Esophagus squamous epithelium (tissue), 5 donors: Measurements from ENCODE around the gene C17orf78. TPM values are rescaled to one million over a fixed set of nuclear protein-coding genes. Genes with fewer than 3 reads are reported as not detected.

Experiments
- DNase-seq: peaks from one replicate; lab custom pipeline; 2025; lab: John Stamatoyannopoulos, UW
- H3K27ac ChIP-seq, 4 donors: fragments of 200-600 bp; sonication (generic); one replicate each; pipeline ENCODE4 v1.5.1; 2016 to 2019; ENCODE audit warnings: mild to moderate bottlenecking in 1 of 4
- H3K27me3 ChIP-seq, 4 donors: fragments of 200-600 bp; sonication (generic); 1 replicate in 3 of 4; 2 replicates in 1 of 4; pipeline versions ENCODE4 v1.5.1 to v1.6.0; 2017 to 2021; ENCODE audit warnings: antibody characterized with exemption in 1 of 4
- H3K36me3 ChIP-seq, 3 donors: fragments of 200-600 bp; sonication (generic); one replicate each; pipeline ENCODE4 v1.5.1; 2016 to 2019
- H3K4me1 ChIP-seq, 3 donors: fragments of 200-600 bp; sonication (generic); one replicate each; pipeline ENCODE4 v1.5.1; 2017 to 2019
- H3K4me3 ChIP-seq, 4 donors: fragments of 200-600 bp; sonication (generic); 1 replicate in 3 of 4; 2 replicates in 1 of 4; pipeline ENCODE4 v1.5.1; 2016 to 2019; ENCODE audit warnings: mild to moderate bottlenecking in 2 of 4, moderate library complexity in 1 of 4
- H3K9me3 ChIP-seq, 3 donors: fragments of 200-600 bp; sonication (generic); one replicate each; pipeline ENCODE4 v1.5.1; 2016 to 2019
- POLR2A ChIP-seq, 4 donors: fragments of 450-650 bp; IDR thresholded peaks; one replicate each; pipeline ENCODE4 v1.6.1; 2017; ENCODE audit warnings: antibody characterized with exemption in 4 of 4, mild to moderate bottlenecking in 4 of 4, moderate library complexity in 3 of 4
- WGBS, 2 donors: methylation state at CpG; one replicate each; pipeline ENCODE4 v1.1.5; 2018; 5-methylcytosine and 5-hydroxymethylcytosine counted together
- intact Hi-C: fragments of 100-400 bp; cut with DNase I; formaldehyde crosslinking; loops from one replicate; pipeline ENCODE4 v1.15.0; 2022
- total RNA-seq, 4 donors: library from RNA; depleted of rRNA; stranded (reverse); fragments of >200 nt; gene quantifications; one replicate each; pipeline ENCODE4 v1.1.0, GENCODE V29; 2016
- TF ChIP-seq, protein P1 (sequence below), 6 experiments: fragments of 450-650 bp in 4 of 6; fragments of 200-600 bp in 2 of 6; sonication (generic) in 2 of 6; IDR thresholded peaks; one replicate each; pipeline ENCODE4 v1.5.1; 2016 to 2019; ENCODE audit warnings: antibody characterized with exemption in 6 of 6, mild to moderate bottlenecking in 4 of 6, moderate library complexity in 4 of 6
- donor health status: DM: yes; HTN: yes; CAD: no.

The C17orf78 gene
- not detected for total RNA-seq

DNA sequence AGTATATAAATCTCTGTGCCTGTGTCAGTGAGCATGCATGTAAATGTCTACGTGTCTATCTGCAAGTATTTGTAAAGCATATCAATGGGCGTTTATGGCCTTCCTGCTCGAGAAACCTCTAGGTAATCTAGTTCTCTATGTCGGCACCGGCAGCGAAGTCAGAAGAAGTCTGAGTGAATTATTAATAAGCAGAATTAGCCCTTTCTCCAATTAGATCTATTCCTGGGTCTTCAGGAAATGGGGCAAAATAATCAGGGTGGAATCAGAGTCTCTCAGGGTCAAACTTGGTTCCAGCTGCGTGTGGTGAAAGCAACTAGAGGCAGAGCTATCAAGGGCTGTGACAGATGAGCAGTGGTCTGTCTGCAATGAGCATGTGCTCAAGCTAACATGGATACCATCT lies at the start of gene C17orf78:
Gene C17orf78 (plus strand): TSS at position 280 of the 400 bp plus-strand sequence. CDS start 108 bp downstream, at position 388.
- no peak for DNase-seq
- Histone ChIP-seq H3K4me3 (no peak within 1 kb of the TSS), H3K36me3 (no peaks in the 10 kb centered on the region), H3K27ac (no peak within 1 kb of the TSS), H3K27me3 (no peaks in the 10 kb centered on the region), H3K9me3 (no peaks in the 10 kb centered on the region), H3K4me1 (peaks cover 0 to 5% (median 0%) of the 10 kb centered on the region in 3 donors)
- 90 to 99% methylated on average over 7 of the region's 7 CpGs for WGBS, 2 donors
- intact Hi-C loops = no loop called here
- no peak for TF ChIP-seq POLR2A (IDR thresholded peaks at IDR 0.05)
- TF ChIP-seq, protein P1, sequence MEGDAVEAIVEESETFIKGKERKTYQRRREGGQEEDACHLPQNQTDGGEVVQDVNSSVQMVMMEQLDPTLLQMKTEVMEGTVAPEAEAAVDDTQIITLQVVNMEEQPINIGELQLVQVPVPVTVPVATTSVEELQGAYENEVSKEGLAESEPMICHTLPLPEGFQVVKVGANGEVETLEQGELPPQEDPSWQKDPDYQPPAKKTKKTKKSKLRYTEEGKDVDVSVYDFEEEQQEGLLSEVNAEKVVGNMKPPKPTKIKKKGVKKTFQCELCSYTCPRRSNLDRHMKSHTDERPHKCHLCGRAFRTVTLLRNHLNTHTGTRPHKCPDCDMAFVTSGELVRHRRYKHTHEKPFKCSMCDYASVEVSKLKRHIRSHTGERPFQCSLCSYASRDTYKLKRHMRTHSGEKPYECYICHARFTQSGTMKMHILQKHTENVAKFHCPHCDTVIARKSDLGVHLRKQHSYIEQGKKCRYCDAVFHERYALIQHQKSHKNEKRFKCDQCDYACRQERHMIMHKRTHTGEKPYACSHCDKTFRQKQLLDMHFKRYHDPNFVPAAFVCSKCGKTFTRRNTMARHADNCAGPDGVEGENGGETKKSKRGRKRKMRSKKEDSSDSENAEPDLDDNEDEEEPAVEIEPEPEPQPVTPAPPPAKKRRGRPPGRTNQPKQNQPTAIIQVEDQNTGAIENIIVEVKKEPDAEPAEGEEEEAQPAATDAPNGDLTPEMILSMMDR (IDR thresholded peaks at IDR 0.05) = no peak

DNA sequence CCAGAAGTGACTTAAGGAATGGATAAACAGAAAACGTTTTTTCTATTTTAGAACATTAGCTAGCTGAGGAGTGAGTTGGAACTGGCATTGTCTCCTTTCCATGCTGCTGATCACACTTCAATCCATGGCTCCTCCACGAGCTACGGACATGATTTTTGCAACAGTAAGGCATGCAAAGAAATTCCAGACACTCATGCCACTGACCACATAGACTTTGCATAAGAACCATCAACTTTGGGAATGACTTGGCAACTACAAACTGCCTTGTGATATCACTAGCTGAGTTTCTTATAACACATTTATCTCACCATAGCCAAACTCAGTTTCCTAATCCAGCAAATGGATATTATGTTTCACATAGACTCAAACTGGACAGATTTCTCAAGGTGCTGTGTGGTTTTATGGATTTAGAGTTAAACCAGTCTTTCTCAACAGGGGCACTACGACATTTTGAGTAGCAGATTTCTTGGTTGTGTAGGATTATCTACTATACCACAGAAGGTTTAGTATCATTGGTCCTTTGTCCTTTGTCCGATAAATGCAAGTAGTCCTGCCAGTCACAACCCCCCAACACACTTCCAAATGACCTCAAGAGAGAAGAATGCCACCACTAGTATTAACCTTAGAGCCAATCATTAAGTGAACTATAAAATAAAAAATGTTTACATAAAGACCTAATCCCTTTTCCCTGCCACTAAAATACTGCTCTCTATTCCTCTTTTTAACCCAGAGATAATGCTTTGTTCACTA lies 48.3 kb upstream of the C17orf78 start:
- no peak overlapping the region for H3K27ac ChIP-seq
- intact Hi-C loops = no loop called here
- no peaks in the 10 kb centered on the region for H3K4me1 ChIP-seq
- H3K4me3 ChIP-seq = no peak overlapping the region
- no peaks in the 10 kb centered on the region for H3K27me3 ChIP-seq
- DNase-seq = no peak
- no peaks in the 10 kb centered on the region for H3K9me3 ChIP-seq
- whole genome bisulfite sequencing, 2 donors = 73 to 84% methylated on average over 5 of the region's 5 CpGs
- peaks cover 0 to 91% (median 7%) of the 10 kb centered on the region in 3 donors for H3K36me3 ChIP-seq
- TF ChIP-seq, protein P1 (IDR thresholded peaks at IDR 0.05) = no peak
- no peak for TF ChIP-seq POLR2A (IDR thresholded peaks at IDR 0.05)

DNA sequence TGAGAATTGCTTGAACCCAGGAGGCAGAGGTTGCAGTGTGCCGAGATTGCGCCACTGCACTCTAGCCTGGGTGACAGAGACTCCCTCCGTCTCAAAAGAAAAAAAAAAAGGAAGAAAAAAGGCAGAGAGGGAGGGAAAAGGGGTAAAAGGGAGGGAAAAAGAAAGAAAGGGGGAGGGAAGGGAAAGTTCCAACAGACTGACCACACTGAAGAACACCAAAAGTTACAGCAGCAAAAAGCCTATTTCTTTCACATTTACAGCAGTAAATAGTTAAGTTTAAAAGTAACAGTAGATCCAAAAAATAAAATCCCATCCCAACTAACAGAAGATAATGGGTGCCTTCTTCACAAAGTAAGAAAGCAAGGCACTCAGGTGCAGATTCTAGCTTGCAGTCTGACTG lies 36.9 kb upstream of the C17orf78 start:
- Histone ChIP-seq H3K9me3 (no peaks in the 10 kb centered on the region), H3K27me3 (no peaks in the 10 kb centered on the region), H3K4me1 (no peaks in the 10 kb centered on the region), H3K36me3 (peaks cover 0 to 53% (median 0%) of the 10 kb centered on the region in 3 donors), H3K27ac (no peak overlapping the region), H3K4me3 (no peak overlapping the region)
- no peak for DNase-seq
- 73 to 93% methylated on average over 3 of the region's 3 CpGs for WGBS, 2 donors
- TF ChIP-seq, protein P1 (IDR thresholded peaks at IDR 0.05) = no peak
- TF ChIP-seq POLR2A (IDR thresholded peaks at IDR 0.05) = no peak
- intact Hi-C loops = no loop called here

DNA sequence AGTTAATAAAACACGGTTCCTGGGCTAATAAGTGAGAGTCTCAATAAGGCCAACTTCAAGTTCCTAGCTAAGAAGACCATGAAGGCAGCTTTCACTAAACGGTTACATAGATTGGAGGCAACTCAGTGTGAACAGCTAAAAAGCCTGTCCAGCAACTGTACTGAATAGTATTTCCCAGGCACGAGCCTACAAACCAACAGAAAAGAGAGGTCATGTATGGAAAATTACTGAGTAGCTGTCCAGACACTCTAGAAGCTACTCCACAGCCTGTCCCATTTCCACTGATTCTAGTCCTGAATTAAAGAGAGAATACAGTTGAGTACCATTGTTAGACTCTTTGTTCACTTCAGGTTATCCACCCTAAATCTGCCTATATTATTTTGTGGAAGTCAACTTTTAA lies 36.5 kb upstream of the C17orf78 start:
- H3K4me1 ChIP-seq = no peaks in the 10 kb centered on the region
- intact Hi-C loops = no loop called here
- no peaks in the 10 kb centered on the region for H3K27me3 ChIP-seq
- TF ChIP-seq POLR2A (IDR thresholded peaks at IDR 0.05) = no peak
- 76 to 87% methylated on average over 3 of the region's 3 CpGs for WGBS, 2 donors
- H3K27ac ChIP-seq = no peak overlapping the region
- H3K36me3 ChIP-seq = peaks cover 0 to 56% (median 0%) of the 10 kb centered on the region in 3 donors
- DNase-seq = no peak
- H3K9me3 ChIP-seq = no peaks in the 10 kb centered on the region
- no peak overlapping the region for H3K4me3 ChIP-seq

DNA sequence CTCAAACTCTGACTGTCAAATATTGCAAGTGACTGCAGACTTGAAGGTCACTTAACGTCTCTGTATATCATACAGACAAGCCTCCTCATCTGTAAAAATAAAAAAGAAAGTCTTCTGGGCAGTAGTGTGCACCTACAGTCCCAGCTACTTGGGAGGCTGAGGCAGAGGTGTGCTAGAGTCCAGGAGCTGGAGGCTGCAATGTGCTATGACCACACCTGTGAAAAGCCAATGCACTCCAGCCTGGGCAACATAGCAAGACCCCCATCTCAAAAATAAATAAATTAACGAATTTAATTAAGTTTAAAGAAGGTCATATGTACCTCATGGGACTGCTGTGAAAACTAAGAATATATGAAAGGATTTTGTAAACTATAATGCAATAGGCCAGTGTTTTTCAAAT lies 35.0 kb upstream of the C17orf78 start:
- Histone ChIP-seq H3K27me3 (no peaks in the 10 kb centered on the region), H3K4me3 (no peak overlapping the region), H3K27ac (no peak overlapping the region), H3K9me3 (no peaks in the 10 kb centered on the region), H3K36me3 (peaks cover 0 to 58% (median 0%) of the 10 kb centered on the region in 3 donors), H3K4me1 (no peaks in the 10 kb centered on the region)
- intact Hi-C loops = no loop called here
- DNase-seq = no peak
- no peak for TF ChIP-seq POLR2A (IDR thresholded peaks at IDR 0.05)
- TF ChIP-seq, protein P1 (IDR thresholded peaks at IDR 0.05) = no peak
- 75 to 97% methylated on average over 2 of the region's 2 CpGs for WGBS, 2 donors
